GM12878 (cell line): Measurements from ENCODE around the gene SELPLG.

Experiments
- CEBPZ ChIP-seq: fragments of 150-350 bp; IDR thresholded peaks from 2 replicates; pipeline ENCODE4 v1.6.1; 2016; ENCODE audit warnings: low read depth, low read length
- CREB1 ChIP-seq: IDR thresholded peaks from 2 replicates; pipeline ENCODE4 v1.6.1; 2012; ENCODE audit warnings: low read depth, mild to moderate bottlenecking, inconsistent platforms
- EP300 ChIP-seq, 2 experiments: fragments of 150-350 bp in 1 of 2; IDR thresholded peaks; 2 replicates each; pipeline ENCODE4 v1.6.1; 2011 to 2012; ENCODE audit warnings: low read depth in 2 of 2, low read length in 2 of 2, borderline replicate concordance in 1 of 2, improper control_type of control experiment in 1 of 2, inconsistent platforms in 1 of 2; ENCODE audit not compliant: control insufficient read depth in 1 of 2
- JUNB ChIP-seq: IDR thresholded peaks from 2 replicates; pipeline ENCODE4 v1.6.1; 2016; ENCODE audit warnings: antibody characterized with exemption, mild to moderate bottlenecking
- NRF1 ChIP-seq: conservative IDR thresholded peaks from 2 replicates; pipeline ENCODE4 v1.6.1; 2011; ENCODE audit warnings: mild to moderate bottlenecking, low read depth, low read length, improper control_type of control experiment
- PAX8 ChIP-seq: fragments of 450-650 bp; IDR thresholded peaks from 2 replicates; pipeline ENCODE4 v1.6.1; 2017; ENCODE audit warnings: mild to moderate bottlenecking, moderate library complexity
- POLR2A ChIP-seq: IDR thresholded peaks from 2 replicates; pipeline ENCODE4 v1.6.1; 2011; ENCODE audit warnings: low read depth, mild to moderate bottlenecking, low read length
- SIX5 ChIP-seq: IDR thresholded peaks from 2 replicates; pipeline ENCODE4 v1.6.1; 2011; ENCODE audit warnings: mild to moderate bottlenecking, low read depth, low read length, moderate library complexity; ENCODE audit not compliant: severe bottlenecking
- SMC3 ChIP-seq: IDR thresholded peaks from 2 replicates; pipeline ENCODE4 v1.6.1; 2011; ENCODE audit warnings: low read length, improper control_type of control experiment, borderline replicate concordance
- YY1 ChIP-seq: IDR thresholded peaks from 2 replicates; pipeline ENCODE4 v1.6.1; 2011; ENCODE audit warnings: low read depth, mild to moderate bottlenecking, low read length
- ZSCAN29 ChIP-seq: fragments of 450-650 bp; IDR thresholded peaks from 2 replicates; pipeline ENCODE4 v1.6.1; 2017; ENCODE audit warnings: mild to moderate bottlenecking, moderate library complexity
- TF ChIP-seq, protein P1 (sequence below), 3 experiments: IDR thresholded peaks in 2 of 3; conservative IDR thresholded peaks in 1 of 3; 2 replicates each; pipeline ENCODE4 v1.5.1; 2011; ENCODE audit warnings: low read depth in 3 of 3, low read length in 3 of 3, mild to moderate bottlenecking in 3 of 3, control low read depth in 2 of 3, moderate library complexity in 2 of 3, inconsistent platforms in 1 of 3, mixed read lengths in 1 of 3; ENCODE audit not compliant: control insufficient read depth in 2 of 3, insufficient read depth in 1 of 3; ENCODE audit errors: extremely low read depth in 1 of 3
- TF ChIP-seq, protein P2 (sequence below): IDR thresholded peaks from 2 replicates; pipeline ENCODE4 v1.6.1; 2012; ENCODE audit warnings: mild to moderate bottlenecking, low read depth, low read length
- TF ChIP-seq, protein P3 (sequence below): IDR thresholded peaks from 2 replicates; pipeline ENCODE4 v1.6.1; 2011; ENCODE audit warnings: mild to moderate bottlenecking, low read depth, low read length, moderate library complexity; ENCODE audit not compliant: insufficient replicate concordance

GRCh38 chr12:108649669-108650068 lies 16.0 kb upstream of the SELPLG start:
- TF ChIP-seq YY1 (no peak), POLR2A (no peak), JUNB (no peak), CEBPZ (no peak), PAX8 (no peak), CREB1 (no peak), SIX5 (no peak), ZSCAN29 (no peak), SMC3 (no peak), EP300 (IDR thresholded peaks at IDR 0.05; ENCODE audit: borderline replicate concordance in 1 of 2, control insufficient read depth in 1 of 2, low read depth in 2 of 2, low read length in 2 of 2) (no peak), NRF1 (no peak)
- TF ChIP-seq, protein P1, sequence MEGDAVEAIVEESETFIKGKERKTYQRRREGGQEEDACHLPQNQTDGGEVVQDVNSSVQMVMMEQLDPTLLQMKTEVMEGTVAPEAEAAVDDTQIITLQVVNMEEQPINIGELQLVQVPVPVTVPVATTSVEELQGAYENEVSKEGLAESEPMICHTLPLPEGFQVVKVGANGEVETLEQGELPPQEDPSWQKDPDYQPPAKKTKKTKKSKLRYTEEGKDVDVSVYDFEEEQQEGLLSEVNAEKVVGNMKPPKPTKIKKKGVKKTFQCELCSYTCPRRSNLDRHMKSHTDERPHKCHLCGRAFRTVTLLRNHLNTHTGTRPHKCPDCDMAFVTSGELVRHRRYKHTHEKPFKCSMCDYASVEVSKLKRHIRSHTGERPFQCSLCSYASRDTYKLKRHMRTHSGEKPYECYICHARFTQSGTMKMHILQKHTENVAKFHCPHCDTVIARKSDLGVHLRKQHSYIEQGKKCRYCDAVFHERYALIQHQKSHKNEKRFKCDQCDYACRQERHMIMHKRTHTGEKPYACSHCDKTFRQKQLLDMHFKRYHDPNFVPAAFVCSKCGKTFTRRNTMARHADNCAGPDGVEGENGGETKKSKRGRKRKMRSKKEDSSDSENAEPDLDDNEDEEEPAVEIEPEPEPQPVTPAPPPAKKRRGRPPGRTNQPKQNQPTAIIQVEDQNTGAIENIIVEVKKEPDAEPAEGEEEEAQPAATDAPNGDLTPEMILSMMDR (IDR thresholded peaks at IDR 0.05 in 2 of 3, conservative IDR thresholded peaks at IDR 0.05 in 1 of 3; ENCODE audit: control insufficient read depth in 2 of 3, extremely low read depth in 1 of 3, insufficient read depth in 1 of 3, low read depth in 3 of 3, low read length in 3 of 3), result no peak
- TF ChIP-seq, protein P2, sequence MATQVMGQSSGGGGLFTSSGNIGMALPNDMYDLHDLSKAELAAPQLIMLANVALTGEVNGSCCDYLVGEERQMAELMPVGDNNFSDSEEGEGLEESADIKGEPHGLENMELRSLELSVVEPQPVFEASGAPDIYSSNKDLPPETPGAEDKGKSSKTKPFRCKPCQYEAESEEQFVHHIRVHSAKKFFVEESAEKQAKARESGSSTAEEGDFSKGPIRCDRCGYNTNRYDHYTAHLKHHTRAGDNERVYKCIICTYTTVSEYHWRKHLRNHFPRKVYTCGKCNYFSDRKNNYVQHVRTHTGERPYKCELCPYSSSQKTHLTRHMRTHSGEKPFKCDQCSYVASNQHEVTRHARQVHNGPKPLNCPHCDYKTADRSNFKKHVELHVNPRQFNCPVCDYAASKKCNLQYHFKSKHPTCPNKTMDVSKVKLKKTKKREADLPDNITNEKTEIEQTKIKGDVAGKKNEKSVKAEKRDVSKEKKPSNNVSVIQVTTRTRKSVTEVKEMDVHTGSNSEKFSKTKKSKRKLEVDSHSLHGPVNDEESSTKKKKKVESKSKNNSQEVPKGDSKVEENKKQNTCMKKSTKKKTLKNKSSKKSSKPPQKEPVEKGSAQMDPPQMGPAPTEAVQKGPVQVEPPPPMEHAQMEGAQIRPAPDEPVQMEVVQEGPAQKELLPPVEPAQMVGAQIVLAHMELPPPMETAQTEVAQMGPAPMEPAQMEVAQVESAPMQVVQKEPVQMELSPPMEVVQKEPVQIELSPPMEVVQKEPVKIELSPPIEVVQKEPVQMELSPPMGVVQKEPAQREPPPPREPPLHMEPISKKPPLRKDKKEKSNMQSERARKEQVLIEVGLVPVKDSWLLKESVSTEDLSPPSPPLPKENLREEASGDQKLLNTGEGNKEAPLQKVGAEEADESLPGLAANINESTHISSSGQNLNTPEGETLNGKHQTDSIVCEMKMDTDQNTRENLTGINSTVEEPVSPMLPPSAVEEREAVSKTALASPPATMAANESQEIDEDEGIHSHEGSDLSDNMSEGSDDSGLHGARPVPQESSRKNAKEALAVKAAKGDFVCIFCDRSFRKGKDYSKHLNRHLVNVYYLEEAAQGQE, result no peak
- TF ChIP-seq, protein P3, sequence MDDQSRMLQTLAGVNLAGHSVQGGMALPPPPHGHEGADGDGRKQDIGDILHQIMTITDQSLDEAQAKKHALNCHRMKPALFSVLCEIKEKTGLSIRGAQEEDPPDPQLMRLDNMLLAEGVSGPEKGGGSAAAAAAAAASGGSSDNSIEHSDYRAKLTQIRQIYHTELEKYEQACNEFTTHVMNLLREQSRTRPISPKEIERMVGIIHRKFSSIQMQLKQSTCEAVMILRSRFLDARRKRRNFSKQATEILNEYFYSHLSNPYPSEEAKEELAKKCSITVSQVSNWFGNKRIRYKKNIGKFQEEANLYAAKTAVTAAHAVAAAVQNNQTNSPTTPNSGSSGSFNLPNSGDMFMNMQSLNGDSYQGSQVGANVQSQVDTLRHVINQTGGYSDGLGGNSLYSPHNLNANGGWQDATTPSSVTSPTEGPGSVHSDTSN, result no peak
